Stimulated activated CD4-positive, alpha-beta T cell treated with anti-CD3 and anti-CD28 coated beads, Interleukin-1b, Interleukin-23, amount 100 ng/mL, for 48 hours (primary cell): ENCODE results near the gene CELF4.
"Not testable (repeated sequence)": the region's sequence is repeated elsewhere in the genome, so short reads cannot be mapped to it uniquely, and the experiment has no call there.

Experiments
- DNase-seq: peaks from one replicate; pipeline ENCODE4 v3.0.0-alpha.2; 2020

The CELF4 gene

GRCh38 chr18:37385846-37386778 lies 179.5 kb downstream of the CELF4 start:
- DNase-seq = no peak

DNA sequence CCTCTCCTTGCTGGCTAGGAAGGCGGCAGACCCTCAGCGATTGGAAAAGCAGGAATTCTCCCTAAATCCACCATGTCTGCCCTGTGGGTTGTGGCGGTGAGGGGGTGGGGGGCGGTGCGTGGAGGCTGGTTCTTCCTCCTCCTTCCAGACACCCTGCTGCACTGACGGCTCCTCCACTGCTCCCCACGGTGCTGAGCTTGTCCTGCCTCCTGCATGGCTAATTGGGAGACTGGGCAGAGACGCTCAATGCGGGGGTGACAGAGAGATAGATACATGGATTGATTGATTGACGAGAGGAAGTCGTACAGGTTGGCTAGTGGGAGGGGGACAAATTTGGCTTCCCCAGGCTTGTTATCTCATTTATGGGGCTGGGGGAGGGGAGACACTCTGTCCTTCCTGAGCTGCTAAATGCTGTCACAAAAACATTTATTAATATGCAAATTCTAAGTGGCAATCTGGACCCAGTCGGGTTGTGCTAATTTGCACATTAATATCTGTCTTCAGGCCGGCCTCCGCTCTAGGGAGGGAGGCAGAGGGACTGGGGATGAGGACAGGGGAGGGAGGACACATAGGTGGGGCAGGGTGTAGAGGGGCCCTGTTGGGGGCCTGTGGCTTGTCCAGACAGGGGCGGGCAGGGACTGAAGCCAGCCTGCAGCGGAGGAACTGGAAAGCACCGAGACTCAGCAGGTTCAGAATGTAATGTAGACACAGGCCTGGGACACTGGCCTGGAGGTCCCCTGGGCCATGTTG lies 181.6 kb downstream of the CELF4 start:
- no peak for DNase-seq

GRCh38 chr18:37383036-37383785 lies 182.4 kb downstream of the CELF4 start:
- DNase-seq = no peak

DNA sequence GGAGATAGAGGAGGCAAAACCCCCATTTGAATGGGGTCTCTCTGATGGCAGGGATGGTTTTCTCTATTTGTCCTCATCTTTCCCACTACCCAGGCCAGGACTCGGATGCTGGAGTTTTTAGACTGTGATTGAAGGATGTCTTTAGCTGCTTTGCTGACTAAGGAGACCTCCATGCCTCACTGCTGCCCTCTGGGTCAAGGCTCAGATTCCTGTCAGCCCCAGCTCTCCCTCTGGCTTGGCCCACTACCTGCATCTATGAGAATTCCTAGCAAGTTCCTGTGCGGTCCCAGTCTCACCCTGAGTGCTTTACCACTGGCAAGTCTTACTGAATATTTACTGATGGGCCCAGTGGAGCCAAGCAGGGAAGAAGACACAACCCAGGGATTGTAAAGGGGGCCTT lies 184.0 kb downstream of the CELF4 start:
- DNase-seq = no peak

DNA sequence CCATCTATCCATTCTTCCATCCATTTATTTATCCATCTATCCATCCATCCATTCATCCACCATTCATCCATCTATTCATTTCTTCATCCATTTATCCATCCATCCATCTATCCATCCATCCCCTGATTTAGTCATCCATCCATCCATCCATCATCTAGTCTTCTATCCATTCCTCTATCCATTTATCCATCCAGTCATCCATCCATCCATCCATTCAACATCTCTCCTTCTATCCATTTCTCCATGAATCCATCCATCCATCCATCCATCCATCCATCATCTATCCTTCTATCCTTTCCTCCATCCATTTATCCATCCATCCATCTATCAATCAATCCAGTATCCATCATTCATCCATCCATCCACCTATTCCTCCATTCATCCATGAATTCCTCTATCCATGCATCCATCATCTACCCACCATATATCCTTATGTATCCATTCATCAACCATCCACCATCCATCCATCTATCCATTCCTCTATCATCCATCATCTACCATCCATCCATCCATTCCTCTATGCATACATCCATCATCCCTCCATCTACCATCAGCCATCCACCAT lies 185.0 kb downstream of the CELF4 start:
- no peak for DNase-seq

- no peak for DNase-seq
Observed at GRCh38 chr18:37378336-37379010, 187.1 kb downstream of the CELF4 start.

DNA sequence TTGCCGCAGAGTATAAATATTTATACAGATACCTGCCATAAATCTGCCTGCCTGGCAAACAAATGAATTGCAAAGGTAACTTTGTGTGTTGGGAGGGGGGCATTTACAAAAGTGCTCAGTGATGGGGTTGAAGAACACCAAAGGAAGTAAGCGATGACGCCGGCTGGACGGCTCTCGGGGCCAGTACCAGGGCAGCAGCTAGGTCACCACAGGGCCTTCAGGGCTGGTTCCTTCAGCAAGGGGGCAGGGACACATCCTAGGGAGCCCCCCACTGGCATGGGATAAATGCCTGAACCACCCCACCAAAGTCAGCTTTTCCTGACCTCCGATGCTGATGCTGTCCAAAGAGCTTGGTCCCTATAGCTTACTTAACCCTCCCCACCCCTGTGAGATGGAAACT lies 190.4 kb downstream of the CELF4 start:
- DNase-seq = no peak

DNA sequence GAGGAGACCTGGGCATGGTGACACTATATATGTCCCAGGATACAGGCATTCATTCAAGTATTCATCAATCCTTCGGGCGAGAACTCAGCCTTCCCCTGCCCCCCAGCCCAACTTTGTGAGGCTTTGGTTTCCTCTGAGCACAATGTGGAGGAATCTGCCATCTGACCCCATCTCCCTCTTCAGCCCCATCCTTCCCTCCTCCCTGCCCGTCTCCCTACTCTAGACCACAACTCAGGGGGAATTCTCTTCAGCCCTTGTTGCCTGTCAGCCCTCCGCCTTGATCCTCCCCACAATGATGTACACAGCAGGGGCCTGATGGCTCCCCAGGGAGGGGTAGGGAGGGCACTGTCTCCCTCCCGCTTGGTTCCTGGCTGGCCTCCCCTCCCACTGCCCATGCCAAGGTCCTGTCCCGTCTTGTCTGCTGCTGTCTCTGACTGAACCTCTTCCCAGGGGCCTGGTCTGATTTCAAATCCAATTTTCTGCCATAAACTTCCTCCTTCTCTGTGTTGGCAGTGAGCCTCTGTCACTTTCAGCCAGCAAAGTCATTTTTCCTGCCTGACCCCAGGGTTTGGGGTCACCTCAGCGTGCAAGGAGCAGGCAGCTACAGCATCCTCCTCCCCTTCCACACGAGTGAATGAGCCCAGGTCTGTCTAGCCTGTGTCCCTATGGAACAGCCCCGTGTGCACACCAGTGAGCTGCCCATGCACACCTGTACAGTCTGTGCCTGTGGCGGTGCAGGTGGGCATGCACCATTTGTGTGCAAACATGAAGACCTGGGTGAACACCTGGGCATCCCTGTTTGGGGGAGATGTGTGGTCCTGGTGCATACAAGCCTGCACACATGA lies 197.3 kb downstream of the CELF4 start:
- DNase-seq = no peak

DNA sequence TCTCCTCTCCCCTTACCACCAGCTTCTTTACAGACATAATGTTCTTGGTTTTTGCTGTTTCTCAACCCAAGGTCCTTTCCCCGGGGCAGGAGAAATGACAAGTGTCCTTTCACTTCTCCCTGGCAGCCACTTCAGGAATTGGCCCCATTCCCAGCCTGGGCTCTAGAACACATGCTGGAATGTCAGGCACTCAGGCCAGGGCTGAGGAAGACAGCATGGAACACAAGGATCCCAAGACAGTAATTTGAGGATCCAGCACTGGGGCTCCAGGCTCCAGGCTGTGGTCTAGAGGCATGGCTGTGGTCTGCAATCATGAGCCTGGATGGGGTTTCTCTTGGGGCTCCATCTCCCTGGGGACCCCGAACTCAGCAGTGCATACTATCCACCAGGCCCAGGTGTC lies 201.4 kb downstream of the CELF4 start:
- DNase-seq = no peak

- DNase-seq = no peak
Observed at GRCh38 chr18:37362158-37362890, 203.3 kb downstream of the CELF4 start.

GRCh38 chr18:37361335-37362157 lies 204.1 kb downstream of the CELF4 start:
- no peak for DNase-seq

- not testable (repeated sequence) for DNase-seq
Observed at GRCh38 chr18:37358061-37358460, 207.5 kb downstream of the CELF4 start.

DNA sequence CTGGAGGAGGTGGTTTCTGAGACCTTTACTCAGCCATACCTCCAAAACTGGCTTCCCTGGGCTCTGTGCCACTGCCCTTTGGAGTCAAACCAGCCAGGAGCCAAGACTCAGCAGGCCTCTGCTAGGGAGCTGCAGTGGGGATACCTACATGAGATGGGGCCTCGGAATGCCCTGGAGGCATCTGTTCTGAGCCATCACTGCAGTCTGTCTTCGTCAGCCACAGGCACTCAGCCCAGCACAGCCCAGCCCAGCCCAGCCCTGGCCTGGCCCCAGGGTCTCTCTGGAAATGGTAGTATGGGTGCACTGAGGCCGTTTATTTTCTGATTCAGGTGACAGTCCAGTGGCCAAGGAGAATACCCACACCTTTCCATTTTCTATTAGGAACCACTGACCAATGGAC lies 209.8 kb downstream of the CELF4 start:
- no peak for DNase-seq

- DNase-seq = no peak
Observed at GRCh38 chr18:37351110-37351509, 214.5 kb downstream of the CELF4 start.

DNA sequence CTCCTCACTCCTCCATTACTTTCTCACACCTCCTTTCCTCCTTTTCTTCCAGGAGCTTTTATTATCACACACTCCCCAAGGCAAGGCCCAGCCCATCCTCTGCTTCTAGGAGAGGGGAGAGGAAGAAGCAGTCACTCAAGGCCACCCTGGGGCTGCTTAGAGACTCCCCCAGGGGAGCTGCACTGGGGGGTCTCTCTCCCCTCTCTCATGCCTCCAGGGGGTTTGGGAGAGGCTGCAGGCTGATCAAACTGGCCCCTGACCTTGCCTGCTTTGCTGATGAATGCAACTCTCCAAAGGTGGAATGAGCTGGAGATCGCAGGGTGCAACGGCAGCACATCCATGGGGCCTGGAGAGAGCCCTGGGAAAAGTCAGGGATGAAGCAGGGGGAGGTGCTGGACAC lies 216.9 kb downstream of the CELF4 start:
- DNase-seq = no peak

GRCh38 chr18:37346048-37346447 lies 219.6 kb downstream of the CELF4 start:
- DNase-seq = no peak

- DNase-seq = no peak
Observed at GRCh38 chr18:37343542-37343851, 222.1 kb downstream of the CELF4 start.

DNA sequence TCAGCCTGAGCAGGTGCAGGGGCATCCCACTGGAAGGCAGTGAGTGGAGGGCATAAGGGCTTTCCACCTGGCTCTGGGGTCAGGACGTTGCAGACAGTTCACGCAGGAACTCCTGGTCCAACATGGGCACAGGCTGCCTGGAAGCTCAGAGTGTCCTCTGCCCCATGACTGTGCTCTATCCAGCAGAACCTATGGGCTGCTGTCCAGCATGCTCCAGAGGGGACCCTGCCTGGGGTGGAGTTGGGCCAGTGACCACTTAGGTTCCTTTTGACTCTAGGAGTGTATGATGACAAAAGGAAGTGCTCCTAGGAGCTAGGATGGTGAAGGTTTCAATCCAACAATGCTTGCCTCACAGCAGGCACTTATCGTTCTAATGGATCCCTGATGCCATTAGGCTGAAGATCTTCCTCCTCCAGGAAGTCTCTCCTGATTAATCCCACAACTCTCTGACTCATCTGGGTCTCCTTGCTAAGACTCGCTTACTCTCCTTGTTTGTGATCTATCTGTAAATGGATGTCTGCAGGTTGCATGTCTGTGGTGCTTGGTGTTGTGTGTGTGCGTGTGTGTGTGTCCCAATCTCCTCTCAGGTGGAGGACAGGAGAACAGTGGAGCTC lies 224.0 kb downstream of the CELF4 start:
- no peak for DNase-seq

DNA sequence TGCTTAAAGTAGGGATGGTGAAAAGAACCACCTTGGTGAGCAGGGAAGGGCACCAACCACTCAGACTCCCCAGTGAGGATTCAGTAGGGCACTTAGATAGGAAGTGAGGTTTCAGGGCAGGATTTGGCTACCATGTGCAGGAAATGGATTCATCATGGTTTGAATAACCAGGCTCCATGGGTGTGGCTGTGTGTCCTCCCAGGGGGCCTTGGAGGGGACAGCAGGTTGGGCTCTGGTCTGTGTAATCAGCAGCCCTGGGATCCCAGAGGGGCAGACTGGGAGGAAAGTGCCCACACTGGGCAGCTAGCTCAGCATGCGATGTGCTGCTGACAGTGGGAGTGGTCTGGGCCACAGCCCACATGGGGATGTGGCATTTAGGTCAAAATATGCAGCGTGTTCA lies 224.6 kb downstream of the CELF4 start:
- no peak for DNase-seq
